Astrocyte of the cerebellum (primary cell): ENCODE results near the gene HIPK2.

Experiments
- DNase-seq: peaks from one replicate; pipeline ENCODE4 v3.0.0-alpha.2; 2011; ENCODE audit warnings: low read depth
- H3K4me3 ChIP-seq: 2 replicates; pipeline ENCODE4 v1.5.1; 2011; ENCODE audit warnings: mild to moderate bottlenecking, low read depth, low read length, moderate library complexity
- CTCF ChIP-seq: IDR thresholded peaks from 2 replicates; pipeline ENCODE4 v1.5.1; 2012; ENCODE audit warnings: low read length, low read depth, moderate library complexity, mild to moderate bottlenecking; ENCODE audit errors: missing control alignments
- in situ Hi-C: cut with HindIII; loops from 2 replicates; pipeline ENCODE4 v1.10.0; 2017; ENCODE audit warnings: low sequenced_read_pairs

HIPK2 gene

GRCh38 chr7:139682136-139683013 is 95.4 kb downstream of the HIPK2 start:
- no peak overlapping the region for H3K4me3 ChIP-seq
- in situ Hi-C loops = no loop called here
- DNase-seq = no peak
- no peak for TF ChIP-seq CTCF

GRCh38 chr7:139681812-139682135 is 96.0 kb downstream of the HIPK2 start:
- in situ Hi-C loops = no loop called here
- H3K4me3 ChIP-seq = no peak overlapping the region
- no peak for DNase-seq
- no peak for TF ChIP-seq CTCF

- in situ Hi-C loops = no loop called here
- no peak for DNase-seq
- TF ChIP-seq CTCF = no peak
- no peak overlapping the region for H3K4me3 ChIP-seq
Observed at GRCh38 chr7:139681463-139681755, 96.4 kb downstream of the HIPK2 start.

GRCh38 chr7:139680676-139681462 is 96.9 kb downstream of the HIPK2 start:
- H3K4me3 ChIP-seq = no peak overlapping the region
- peak; percentile 80 for DNase-seq
- in situ Hi-C loops = no loop called here
- no peak for TF ChIP-seq CTCF

GRCh38 chr7:139679731-139680594 is 97.8 kb downstream of the HIPK2 start:
- no peak overlapping the region for H3K4me3 ChIP-seq
- in situ Hi-C loops = loop anchor here (5.0 kb wide), 1 partner anchor 92 kb away; no protein-coding TSS in a partner anchor

More at GRCh38 chr7:139679731-139680594, 97.8 kb downstream of the HIPK2 start:
- DNase-seq = no peak
- no peak for TF ChIP-seq CTCF
